HEK293T (cell line): ENCODE results near the gene TMEM208.

Experiments used
- CTBP1 ChIP-seq: fragments of 450-650 bp; IDR thresholded peaks from 2 replicates; pipeline ENCODE4 v1.6.1; 2016; ENCODE audit warnings: borderline replicate concordance
- ELF4 ChIP-seq: fragments of 450-650 bp; IDR thresholded peaks from 2 replicates; pipeline ENCODE4 v1.6.1; 2017; ENCODE audit warnings: antibody characterized with exemption
- FOXA1 ChIP-seq: fragments of 450-650 bp; IDR thresholded peaks from 2 replicates; pipeline ENCODE4 v1.6.1; 2016; ENCODE audit warnings: mild to moderate bottlenecking
- SUZ12 ChIP-seq: fragments of 450-650 bp; IDR thresholded peaks from 2 replicates; pipeline ENCODE4 v1.6.1; 2016; ENCODE audit warnings: mild to moderate bottlenecking

DNA sequence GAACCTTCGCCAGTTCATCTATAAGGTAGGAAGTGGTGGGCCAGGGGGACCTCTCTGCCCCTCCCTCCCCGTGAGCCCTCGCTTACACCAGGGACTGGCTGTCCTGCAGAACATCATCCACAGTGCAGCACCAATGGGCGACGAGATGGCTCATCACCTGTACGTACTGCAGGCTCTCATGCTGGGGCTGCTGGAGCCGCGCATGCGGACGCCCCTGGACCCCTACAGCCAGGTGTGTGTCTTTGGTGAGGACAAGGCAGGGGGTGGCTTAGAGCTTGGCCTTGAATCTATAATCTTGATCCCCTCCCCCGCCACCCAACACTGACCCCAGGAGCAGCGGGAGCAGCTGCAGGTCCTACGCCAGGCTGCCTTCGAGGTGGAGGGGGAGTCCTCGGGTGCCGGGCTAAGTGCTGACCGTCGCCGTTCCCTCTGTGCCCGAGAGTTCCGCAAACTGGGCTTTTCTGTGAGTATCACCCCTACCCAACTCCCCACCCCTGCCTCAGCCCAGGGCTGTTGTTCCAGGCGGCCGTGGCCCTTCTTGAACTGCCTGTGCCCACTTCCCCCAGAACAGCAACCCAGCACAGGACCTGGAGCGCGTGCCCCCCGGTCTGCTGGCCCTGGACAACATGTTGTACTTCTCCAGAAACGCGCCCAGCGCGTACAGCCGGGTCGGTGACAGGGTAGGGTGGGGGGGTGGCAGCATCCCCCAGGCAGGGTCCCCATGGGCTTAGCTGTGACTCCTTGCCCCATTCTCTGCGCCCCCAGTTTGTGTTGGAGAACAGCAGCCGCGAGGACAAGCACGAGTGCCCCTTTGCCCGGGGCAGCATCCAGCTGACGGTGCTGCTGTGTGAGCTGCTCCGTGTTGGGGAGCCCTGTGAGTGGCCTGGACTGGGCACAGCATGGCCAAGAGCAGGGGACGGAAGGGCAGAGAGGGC lies 25.3 kb upstream of the TMEM208 start:
- TF ChIP-seq CTBP1 (no peak), ELF4 (no peak), SUZ12 (no peak), FOXA1 (no peak)
